Measurements from ENCODE around the gene TNFRSF9.

The TNFRSF9 gene

GRCh38 chr1:7973086-7973485, 32.4 kb upstream of the TNFRSF9 start:
- Histone ChIP-seq H4K20me1 (ENCODE audit: insufficient read depth, low read length) (no peaks in the 10 kb centered on the region), H3F3A (ENCODE audit: insufficient read depth, low read length) (no peaks in the 10 kb centered on the region), H3K4me3 (ENCODE audit: low read depth, low read length, poor library complexity, severe bottlenecking) (no peak overlapping the region), H3K36me3 (ENCODE audit: insufficient read depth, low read length) (peaks cover 70% of the 10 kb centered on the region), H3K4me1 (ENCODE audit: insufficient read depth, low read length, severe bottlenecking) (no peaks in the 10 kb centered on the region), H3K9me2 (ENCODE audit: low read depth, low read length) (no peaks in the 10 kb centered on the region), H3K4me2 (ENCODE audit: low read length) (no peak overlapping the region), H3K9me3 (ENCODE audit: low read length) (no peaks in the 10 kb centered on the region), H2AFZ (ENCODE audit: low read length) (no peak overlapping the region), H3K79me2 (ENCODE audit: insufficient read depth, low read length) (no peaks in the 10 kb centered on the region), H3K9ac (ENCODE audit: low read length) (no peak overlapping the region), H3K27ac (ENCODE audit: low read depth, low read length, poor library complexity, severe bottlenecking) (no peak overlapping the region), H3K27me3 (ENCODE audit: insufficient read depth, low read length) (no peaks in the 10 kb centered on the region)
- no peak for TF ChIP-seq EZH2 (IDR thresholded peaks at IDR 0.05; ENCODE audit: borderline replicate concordance, low read length)
- no peak for TF ChIP-seq CTCF (IDR thresholded peaks at IDR 0.05; ENCODE audit: low read length)

GRCh38 chr1:7972285-7972684, 31.6 kb upstream of the TNFRSF9 start:
- H3K9me2 ChIP-seq (ENCODE audit: low read depth, low read length): no peaks in the 10 kb centered on the region
- no peak overlapping the region for H3K9ac ChIP-seq (ENCODE audit: low read length)
- no peak overlapping the region for H3K4me3 ChIP-seq (ENCODE audit: low read depth, low read length, poor library complexity, severe bottlenecking)
- no peaks in the 10 kb centered on the region for H3K27me3 ChIP-seq (ENCODE audit: insufficient read depth, low read length)
- no peaks in the 10 kb centered on the region for H3K79me2 ChIP-seq (ENCODE audit: insufficient read depth, low read length)
- H4K20me1 ChIP-seq (ENCODE audit: insufficient read depth, low read length): no peaks in the 10 kb centered on the region
- H3F3A ChIP-seq (ENCODE audit: insufficient read depth, low read length): no peaks in the 10 kb centered on the region
- no peaks in the 10 kb centered on the region for H3K9me3 ChIP-seq (ENCODE audit: low read length)
- peaks cover 74% of the 10 kb centered on the region for H3K36me3 ChIP-seq (ENCODE audit: insufficient read depth, low read length)
- TF ChIP-seq CTCF (IDR thresholded peaks at IDR 0.05; ENCODE audit: low read length) (no peak), EZH2 (IDR thresholded peaks at IDR 0.05; ENCODE audit: borderline replicate concordance, low read length) (no peak)
- H3K4me1 ChIP-seq (ENCODE audit: insufficient read depth, low read length, severe bottlenecking): peaks cover 3% of the 10 kb centered on the region
- no peak overlapping the region for H3K4me2 ChIP-seq (ENCODE audit: low read length)
- no peak overlapping the region for H3K27ac ChIP-seq (ENCODE audit: low read depth, low read length, poor library complexity, severe bottlenecking)
- no peak overlapping the region for H2AFZ ChIP-seq (ENCODE audit: low read length)

GRCh38 chr1:7971024-7971423, 30.4 kb upstream of the TNFRSF9 start:
- H3K4me3 ChIP-seq (ENCODE audit: low read depth, low read length, poor library complexity, severe bottlenecking): no peak overlapping the region
- H3K9me2 ChIP-seq (ENCODE audit: low read depth, low read length): no peaks in the 10 kb centered on the region
- no peaks in the 10 kb centered on the region for H3F3A ChIP-seq (ENCODE audit: insufficient read depth, low read length)
- no peak overlapping the region for H3K4me2 ChIP-seq (ENCODE audit: low read length)
- H3K9ac ChIP-seq (ENCODE audit: low read length): no peak overlapping the region
- no peak overlapping the region for H2AFZ ChIP-seq (ENCODE audit: low read length)
- no peaks in the 10 kb centered on the region for H4K20me1 ChIP-seq (ENCODE audit: insufficient read depth, low read length)
- no peak for TF ChIP-seq EZH2 (IDR thresholded peaks at IDR 0.05; ENCODE audit: borderline replicate concordance, low read length)
- TF ChIP-seq CTCF (IDR thresholded peaks at IDR 0.05; ENCODE audit: low read length): no peak
- H3K27me3 ChIP-seq (ENCODE audit: insufficient read depth, low read length): no peaks in the 10 kb centered on the region
- peaks cover 76% of the 10 kb centered on the region for H3K36me3 ChIP-seq (ENCODE audit: insufficient read depth, low read length)
- no peaks in the 10 kb centered on the region for H3K79me2 ChIP-seq (ENCODE audit: insufficient read depth, low read length)
- H3K9me3 ChIP-seq (ENCODE audit: low read length): no peaks in the 10 kb centered on the region
- peaks cover 12% of the 10 kb centered on the region for H3K4me1 ChIP-seq (ENCODE audit: insufficient read depth, low read length, severe bottlenecking)
- H3K27ac ChIP-seq (ENCODE audit: low read depth, low read length, poor library complexity, severe bottlenecking): no peak overlapping the region
